GM18508 (cell line): ENCODE data around the gene EPAS1.
"Not testable (repeated sequence)": the region's sequence is repeated elsewhere in the genome, so short reads cannot be mapped to it uniquely, and the experiment has no call there.

Experiments used
- ATAC-seq: cut with Tn5 transposase; IDR thresholded peaks from one replicate; pipeline ENCODE4 v1.9.1; 2021; ENCODE audit warnings: moderate number of reproducible peaks; ENCODE audit not compliant: insufficient read depth, unreplicated experiment

Gene EPAS1

DNA sequence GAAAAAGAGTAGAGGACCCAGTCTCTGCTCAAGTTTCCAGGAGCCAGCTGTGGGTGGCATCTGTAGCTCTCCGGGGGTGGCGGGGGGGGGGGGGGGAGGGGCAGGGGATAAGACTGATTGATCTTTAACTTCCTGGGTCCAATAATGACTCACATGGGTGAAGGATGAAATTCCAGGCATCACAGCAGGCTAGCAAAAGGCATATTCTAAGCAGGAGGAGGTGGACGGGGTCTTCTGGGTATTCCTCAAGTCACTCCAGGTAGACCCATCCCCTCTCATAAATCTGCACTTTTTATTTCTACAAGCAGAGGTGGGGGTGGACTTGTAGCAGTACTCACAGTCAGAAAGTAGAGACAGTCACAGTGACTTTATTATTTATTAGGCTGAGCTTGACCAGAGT lies 96.7 kb downstream of the EPAS1 start:
- no peak for ATAC-seq

DNA sequence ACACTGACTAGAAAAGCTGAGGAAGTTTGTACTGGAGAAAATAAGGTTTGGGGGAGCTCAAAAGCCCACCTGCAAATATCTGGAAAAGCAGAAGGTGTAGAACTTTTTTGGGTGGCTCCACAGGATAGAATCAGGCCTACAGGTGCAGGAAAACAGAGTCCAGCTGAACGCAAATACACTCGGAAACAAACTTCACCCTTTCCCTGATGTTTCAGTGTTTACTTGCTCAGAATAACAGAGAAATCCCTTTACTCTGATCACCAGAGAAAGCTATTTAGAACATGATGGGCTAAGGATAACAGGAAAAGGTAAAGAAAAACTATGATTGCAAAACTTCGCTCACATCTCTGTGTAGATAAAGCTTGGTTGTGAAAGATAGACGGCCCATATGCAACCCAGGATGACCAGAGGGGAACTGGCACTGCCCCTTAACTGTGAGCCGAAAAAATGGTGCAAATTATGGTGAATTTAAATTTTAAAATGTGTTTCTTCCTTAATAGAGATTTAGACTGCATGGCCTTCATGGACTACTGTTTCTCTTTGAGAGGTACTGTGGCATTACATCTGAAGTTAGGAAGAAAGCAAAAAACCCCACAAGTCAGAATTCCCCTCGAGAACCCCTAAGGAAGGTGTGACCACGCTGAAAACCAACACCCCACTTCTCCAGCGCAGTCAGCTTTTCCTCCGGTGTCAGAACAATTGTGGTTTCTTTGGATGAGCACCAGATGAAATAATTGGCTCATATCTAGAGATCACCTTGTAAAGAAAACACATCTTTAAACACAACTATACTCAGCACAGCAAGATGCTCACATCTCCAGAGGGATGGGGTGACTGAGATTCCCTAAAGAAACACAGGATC lies 97.7 kb downstream of the EPAS1 start:
- no peak for ATAC-seq

DNA sequence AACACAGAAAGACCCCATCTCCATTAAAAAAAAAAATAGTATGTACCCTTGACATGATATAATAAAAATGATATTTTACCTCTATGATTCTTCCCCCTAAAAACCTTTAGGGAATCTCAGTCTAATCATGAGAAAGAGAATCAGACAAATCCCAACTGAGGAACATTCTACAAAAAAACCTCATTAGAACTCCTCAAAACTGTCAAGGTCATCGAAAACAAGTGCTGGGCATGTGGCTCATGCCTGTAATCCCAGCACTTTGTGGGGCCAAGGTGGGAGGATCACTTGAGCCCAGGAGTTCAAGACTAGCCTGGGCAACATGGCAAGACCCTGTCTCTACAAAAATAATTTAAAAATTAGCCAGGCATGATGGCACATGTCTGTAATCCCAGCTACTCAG lies 98.5 kb downstream of the EPAS1 start:
- not testable (repeated sequence) for ATAC-seq

DNA sequence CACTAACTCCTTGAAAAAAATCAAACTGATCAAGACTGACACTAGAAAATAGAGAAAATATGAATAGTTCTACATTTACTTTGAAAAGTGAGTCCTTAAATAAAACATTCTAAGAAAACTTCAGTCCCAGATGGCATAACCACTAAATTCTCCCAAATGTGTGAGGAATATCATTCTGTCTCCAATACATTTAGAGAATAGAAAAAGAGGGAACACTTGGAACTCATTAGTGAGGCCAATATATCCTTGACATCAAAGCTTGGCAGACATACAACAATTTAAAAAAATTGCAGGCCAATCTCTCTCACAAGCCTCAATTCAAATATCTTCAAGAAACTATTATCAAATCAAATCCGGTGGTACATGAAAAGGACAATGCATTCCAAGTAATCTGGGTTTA lies 102.8 kb downstream of the EPAS1 start:
- ATAC-seq, result no peak

DNA sequence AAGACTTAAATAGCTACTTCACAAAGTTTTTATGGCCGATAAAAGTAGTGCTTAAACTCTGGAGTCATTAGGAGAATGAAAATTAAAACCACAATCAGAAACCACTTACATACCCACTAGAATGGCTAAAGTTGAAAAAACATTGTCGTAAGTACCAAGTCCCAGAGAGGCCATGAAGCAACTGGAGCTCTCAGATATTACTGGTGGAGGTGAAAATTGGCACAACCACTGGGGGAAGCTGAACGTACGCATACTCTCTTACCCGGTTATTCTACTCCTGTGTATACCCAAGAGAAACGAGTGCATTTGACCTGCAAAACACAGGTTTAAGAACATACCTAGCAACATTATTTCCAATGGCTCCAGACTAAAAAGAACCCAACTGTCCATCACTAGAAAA lies 105.7 kb downstream of the EPAS1 start:
- ATAC-seq, result no peak

DNA sequence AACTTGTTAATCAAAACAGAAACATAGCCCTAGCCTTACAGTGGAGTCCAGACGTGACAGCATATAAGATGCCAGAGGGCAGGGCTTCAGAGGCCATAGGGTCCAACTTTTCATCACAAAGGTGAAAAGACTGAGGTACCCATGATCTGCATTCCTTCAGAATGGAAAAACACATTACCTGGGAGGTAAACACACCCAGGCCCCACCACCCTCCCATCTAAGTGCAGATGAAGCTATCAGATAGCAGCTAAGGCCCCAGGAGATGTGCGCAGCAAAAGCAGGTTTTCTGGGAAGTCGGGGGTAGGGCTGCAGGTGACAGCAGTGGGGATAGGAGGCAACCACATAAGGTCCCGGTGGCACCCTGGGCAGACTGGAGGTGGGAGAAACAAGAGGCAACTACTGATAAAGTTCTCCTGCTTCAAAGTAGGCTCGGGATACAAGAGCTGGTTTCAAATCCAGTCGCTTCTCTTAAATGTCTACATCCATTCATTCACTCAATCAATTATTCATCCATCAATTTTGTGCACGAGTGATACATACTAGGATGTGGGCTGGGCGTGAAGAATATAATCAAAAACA lies 107.1 kb downstream of the EPAS1 start:
- no peak for ATAC-seq

DNA sequence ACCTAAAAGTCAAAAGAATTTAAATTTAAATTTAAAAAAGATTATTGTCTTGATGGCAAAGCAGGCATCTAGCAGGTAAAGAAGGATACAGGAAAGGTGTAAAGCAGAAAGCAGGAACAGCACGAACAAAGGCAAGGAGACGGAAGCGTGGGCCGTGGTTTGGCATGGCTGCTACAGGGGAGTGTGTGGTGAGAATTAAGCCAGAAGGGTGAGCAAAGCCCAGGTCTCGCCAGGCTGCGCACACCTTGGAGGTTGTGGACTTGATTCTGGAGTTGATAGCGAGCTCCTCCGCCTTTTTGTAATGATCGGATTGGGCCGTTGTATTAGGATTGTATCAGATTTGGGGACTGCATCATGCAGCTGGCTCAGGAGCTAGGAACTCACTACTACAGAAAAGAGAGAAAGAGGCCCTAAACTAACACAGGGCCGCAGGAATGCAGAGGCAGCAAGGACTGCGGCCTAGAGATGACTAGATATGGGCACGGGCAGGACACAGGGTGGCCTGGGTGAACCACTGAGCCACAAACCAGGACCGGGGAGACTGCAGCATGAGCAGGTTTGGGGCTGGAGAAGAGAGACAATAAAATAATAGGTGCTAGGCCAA lies 110.7 kb downstream of the EPAS1 start:
- no peak for ATAC-seq

DNA sequence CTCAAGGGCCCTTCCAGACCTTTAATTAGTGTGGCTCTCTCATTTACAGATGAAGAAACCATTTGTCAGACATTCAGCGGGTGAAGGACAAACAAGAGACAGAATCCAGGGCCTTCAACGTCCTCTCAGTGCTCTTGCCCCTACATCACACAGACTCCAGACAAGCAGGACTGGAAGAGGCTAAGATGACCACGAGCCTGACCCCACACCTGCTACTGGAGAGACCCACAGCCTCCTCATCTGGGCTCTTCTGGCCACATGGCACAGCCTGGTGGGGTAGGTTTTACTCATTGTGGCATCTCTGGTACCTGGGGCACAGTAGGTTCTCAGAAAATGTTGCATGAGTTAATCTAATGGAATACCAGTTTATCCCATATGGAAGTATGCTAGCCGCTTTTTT lies 112.5 kb downstream of the EPAS1 start:
- ATAC-seq, result no peak

DNA sequence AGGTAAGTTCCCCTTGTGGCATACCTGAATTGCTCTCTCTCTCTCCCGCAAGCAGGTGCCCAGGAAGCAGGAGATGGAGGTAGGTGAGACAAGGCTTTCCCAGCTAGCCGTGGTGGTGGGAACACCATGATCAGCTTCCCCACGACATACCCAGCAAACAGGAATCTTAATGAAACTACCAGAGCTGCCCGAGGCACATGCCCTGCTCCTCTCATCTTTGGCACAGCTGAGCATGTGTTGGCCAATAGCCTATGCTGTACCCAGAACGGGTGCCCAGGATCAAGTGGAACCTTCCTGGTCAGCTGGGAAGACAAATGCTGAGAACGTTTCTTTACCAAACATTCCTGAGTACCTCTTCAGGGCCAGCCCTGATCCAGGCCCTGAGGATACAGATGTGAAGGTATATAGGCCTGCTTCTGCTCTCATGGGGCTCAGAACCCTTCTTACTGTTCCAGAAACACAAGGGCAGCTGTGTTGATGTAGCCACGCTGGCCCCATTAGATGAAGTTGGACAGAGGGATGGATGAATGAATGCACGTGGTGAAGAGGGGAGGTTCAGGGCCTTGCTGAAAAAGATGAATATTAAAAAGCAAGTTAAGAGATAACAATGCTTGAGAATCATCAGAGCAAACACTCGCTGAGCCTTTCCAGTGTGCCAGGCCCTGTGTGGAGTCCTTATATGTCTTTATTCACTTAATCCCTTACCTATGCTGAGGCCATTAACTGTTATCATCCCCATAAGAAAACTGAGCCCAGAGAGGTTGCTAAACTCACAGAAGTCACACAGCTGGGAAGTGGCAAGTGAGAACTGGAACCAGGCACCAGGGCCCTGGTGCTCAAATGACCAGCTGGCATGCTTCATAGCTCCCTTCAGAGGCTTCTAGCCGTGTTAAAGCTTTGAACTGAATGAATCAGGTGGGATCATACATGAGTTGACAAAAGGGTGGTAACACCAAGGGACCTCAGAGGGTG lies 113.4 kb downstream of the EPAS1 start:
- no peak for ATAC-seq

DNA sequence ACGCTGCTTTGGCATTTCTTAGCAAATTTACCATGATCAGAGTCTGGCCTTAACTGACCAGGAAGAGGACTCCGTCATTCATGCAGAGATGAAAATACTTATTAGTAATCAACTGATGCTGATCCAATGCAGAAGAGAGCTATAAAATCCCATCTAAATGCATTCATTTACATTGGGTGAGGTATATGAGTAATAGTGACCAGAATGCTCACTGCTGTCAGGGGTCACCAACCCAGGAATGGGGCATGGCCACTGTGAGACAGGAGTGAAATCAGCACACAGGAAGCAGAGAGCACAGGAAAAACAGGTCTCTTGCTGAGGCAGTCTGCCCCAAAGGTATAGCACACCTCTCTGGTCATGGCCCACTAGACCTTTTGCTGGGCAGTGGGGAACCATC lies 114.0 kb downstream of the EPAS1 start:
- ATAC-seq, result no peak

DNA sequence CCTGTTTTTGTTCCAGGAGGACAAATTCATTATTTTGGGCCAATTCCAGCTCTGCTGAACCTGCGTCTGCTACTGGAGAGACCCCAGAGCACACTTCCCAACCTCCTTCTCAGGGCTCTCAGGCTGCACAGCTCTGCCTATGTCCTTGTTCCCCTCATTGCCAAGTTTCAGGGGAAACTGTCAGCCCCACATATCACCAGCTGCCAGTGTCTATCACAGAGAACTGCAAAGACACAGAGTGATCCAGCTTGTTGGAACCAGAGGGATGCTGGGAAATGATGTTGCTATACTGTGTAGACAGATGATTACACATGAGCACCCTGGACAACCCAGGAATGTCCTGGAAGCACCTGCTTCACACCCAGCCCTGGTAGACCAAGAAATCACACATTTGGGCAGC lies 114.8 kb downstream of the EPAS1 start:
- ATAC-seq, result no peak

DNA sequence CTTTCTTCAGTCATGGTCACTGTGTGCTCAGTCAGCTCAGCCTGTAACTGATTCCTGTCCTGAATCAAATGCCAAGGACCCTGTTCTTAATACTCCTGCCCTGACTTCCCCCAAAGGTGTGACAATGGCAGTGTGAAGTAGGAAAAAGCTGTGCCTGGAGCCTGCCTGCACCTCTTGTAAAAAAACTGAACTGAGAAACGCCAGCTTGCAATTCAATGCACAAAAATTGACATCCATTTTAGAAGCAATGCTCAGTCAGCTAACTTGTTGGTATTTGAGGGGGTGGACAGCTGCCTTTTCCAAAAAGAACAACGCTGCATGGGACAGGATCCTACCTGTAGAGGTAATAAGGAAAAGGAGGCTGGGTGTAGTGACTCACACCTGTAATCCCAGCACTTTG lies 115.9 kb downstream of the EPAS1 start:
- no peak for ATAC-seq

DNA sequence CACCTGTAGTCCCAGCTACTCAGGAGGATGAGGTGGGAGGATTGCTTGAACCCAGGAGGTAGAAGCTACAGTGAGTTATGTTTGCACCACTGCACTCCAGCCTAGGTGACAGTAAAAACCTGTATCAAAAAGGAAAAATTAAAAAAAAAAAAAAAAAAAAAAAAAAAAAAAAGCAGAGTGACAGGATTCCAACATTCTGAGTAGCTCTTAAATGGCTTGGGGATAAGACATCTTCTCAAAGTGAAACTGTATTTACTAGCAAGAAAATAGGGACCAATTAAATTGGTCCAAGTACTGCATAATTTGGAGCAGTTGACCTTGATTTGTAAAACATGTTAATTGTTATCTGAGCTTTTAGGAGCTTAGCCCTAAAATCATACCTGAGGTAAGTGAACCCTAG lies 116.4 kb downstream of the EPAS1 start:
- ATAC-seq, result no peak

DNA sequence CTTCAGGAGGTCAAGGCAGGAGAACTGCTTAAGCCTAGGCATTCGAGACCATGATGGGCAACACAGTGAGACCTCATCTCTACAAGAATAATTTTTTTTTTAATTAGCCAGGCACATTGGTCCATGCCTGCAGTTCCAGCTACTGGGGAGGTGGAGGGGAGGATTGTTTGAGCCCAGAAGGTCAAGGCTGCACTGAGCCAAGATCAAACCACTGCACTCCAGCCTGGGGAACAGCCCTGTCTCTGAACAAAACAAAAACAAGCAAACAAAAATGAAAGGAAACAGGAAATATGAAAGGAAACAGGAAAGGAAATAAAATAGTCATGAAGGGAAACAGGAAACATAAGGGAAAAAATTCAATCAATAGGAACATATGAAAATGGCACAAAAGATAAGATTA lies 117.5 kb downstream of the EPAS1 start:
- no peak for ATAC-seq

DNA sequence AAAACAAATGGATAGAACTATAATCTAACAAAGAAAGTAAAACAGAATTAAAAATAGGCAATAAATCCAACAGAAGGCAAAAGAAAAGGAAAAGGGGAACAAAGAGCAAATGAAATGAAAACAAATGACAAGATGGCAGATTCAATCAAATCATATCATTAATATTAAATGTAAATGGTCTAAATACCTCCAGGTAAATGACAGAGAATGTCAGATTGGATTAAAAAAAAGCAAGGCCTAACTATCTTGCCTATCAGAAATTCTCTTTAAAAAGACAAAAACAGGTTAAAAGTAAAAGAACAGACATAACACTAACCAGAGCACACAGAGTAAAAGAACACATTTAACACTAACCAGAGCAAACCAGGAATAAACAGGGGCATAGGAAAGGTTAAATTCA lies 119.1 kb downstream of the EPAS1 start:
- ATAC-seq, result no peak

DNA sequence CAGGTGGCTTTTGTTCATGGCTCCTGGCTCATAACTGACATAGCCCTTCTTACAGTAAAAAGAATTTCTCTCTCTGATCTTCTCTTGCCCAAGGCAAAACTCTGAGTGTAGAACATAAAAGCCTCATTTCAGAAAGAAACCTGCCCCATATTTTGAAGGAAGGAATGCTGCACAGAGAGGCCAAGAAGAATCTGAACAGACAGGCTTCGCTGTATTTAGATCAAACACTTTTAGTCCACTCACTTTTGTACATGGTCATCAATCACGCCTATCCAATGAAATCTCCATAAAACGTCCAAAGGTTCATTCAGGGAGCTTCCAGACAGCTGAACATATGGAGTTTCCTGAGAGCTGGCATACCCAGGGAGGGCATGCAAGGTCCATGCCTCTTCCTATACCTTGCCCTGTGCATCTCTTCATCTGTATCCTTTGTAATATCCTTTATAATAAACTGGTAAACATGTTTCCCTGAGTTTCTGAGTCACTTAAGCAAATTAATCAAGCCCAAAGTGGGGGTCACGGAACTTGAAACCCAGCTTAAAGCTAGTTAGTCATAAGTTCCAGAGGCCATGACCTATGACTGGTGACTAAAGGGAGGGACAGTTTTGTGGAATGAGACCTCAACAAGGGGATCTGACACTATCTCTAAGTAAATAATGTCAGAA lies 119.7 kb downstream of the EPAS1 start:
- no peak for ATAC-seq

DNA sequence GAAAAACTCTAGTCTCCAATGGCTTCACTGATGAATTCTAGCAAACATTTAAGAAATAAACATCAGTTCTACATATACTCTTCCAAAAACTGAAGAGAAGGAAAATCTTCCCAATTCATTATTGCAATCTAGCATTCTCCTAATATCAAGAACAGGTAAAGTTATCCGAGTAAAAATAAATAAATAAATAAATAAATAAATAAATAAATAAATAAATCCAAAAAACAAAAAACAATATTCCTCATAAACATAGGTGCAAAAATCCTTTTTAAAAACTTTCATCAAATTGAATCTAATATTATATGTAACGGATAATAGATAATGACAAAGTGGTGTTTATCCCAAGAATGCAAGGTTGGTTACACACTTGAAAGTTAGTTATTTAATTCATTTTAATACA lies 123.7 kb downstream of the EPAS1 start:
- ATAC-seq, result no peak

DNA sequence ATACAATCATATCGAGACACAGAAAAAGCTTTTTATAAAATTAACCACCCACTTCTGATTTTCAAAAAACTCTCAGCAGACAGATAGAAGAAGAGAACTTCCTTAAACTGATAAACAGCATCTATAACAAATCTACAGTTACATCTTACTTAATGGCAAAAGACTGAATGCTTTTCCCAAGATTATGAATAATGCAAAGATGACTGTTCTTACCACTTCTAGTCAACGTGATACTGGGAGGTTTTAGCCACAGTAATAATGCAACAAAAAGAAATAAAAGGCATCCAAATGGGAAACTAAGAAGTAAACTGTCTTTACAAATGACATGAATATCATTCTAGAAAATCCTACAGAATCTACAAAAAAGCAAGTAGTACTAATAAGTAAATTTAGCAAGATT lies 124.2 kb downstream of the EPAS1 start:
- no peak for ATAC-seq

DNA sequence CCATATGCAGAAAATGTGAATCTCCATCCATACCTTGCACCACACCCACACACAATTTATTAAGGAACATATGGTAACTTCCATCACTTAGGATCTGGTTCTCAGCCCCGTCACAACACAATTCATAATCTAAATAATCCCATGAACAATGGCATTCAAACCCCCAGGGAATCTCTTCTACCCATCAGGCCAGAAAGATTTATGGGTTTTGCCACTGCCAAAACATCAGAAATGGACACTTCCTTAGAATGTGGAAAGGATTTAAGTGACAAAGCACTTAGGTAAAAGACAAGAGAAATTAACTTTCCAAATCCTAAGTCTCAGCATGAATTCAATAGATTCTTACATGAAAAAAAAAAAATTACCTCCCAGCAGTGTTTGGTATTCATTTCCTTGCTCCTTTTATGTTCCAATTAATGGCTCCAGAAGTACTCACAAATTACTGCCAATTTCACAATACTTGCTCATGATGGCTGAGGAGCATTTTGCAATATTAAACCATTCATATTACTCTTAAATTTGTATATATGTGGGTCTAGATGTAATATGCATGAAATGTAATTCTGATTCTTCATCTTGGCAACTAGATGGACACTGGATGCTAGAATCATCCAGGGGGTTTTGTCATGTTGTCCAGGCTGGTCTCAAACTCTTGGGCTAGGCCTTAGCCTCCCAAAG lies 125.6 kb downstream of the EPAS1 start:
- ATAC-seq, result no peak

DNA sequence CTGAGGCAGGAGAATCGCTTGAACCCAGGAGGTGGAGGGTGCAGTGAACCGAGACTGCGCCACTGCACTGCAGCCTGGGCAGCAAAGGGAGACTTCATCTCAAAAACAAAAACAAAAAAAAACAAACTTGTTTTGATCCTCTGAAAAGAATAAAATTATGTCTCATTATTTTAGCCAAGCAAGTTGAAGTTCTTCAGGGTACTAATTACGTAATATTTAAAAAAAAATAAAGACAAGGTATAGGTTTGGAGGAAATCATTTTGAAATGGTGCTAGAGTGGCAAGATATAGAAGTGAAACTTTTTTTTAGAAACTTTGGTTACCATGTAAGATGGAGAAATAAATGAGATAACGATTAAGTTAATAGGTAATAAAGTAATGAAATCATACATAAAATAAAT lies 127.7 kb downstream of the EPAS1 start:
- no peak for ATAC-seq
